KBM-7 (cell line): ENCODE measurements around the gene ST6GAL1.

Experiments used
- DNase-seq: peaks from one replicate; pipeline ENCODE4 v3.0.0-alpha.2; 2015
- in situ Hi-C: fragments of 300-500 bp; cut with MboI; formaldehyde crosslinking; loops from 2 replicates; pipeline ENCODE4 v1.14.3; 2020; ENCODE audit warnings: low sequenced_read_pairs, low pct_unique_long_range_greater_than_20kb, mixed read lengths

The ST6GAL1 gene

GRCh38 chr3:187114511-187114910 is 184.2 kb downstream of the ST6GAL1 start:
- in situ Hi-C loops: no loop called here

GRCh38 chr3:187120326-187120725 is 190.0 kb downstream of the ST6GAL1 start:
- in situ Hi-C loops: no loop called here
- no peak for DNase-seq

More at GRCh38 chr3:187114511-187114910, 184.2 kb downstream of the ST6GAL1 start:
- DNase-seq: no peak

GRCh38 chr3:187122261-187122660 is 191.9 kb downstream of the ST6GAL1 start:
- DNase-seq: no peak
- in situ Hi-C loops: no loop called here

GRCh38 chr3:187125319-187126031 is 195.1 kb downstream of the ST6GAL1 start:
- in situ Hi-C loops: loop anchor here (25.0 kb wide), 1 partner anchor 288 kb away; the partner anchor contains the start of gene ADIPOQ
- peak; percentile 20 for DNase-seq
